Measurements from ENCODE around the gene CTR9.

The CTR9 gene

GRCh38 chr11:10735481-10736475, 15.3 kb upstream of the CTR9 start:
- H3K9me3 ChIP-seq: no peaks in the 10 kb centered on the region
- DNase-seq: peak; percentile 90
- no peaks in the 10 kb centered on the region for H3K36me3 ChIP-seq
- peak overlapping the region; percentile 41 for H3K4me3 ChIP-seq (ENCODE audit: low read depth, low read length)
- TF ChIP-seq CTCF (IDR thresholded peaks at IDR 0.05; ENCODE audit: low read depth, low read length): peak; percentile 79
- H3K27me3 ChIP-seq: no peaks in the 10 kb centered on the region
- no peaks in the 10 kb centered on the region for H3K4me1 ChIP-seq

- no peak for TF ChIP-seq CTCF (IDR thresholded peaks at IDR 0.05; ENCODE audit: low read depth, low read length)
- H3K36me3 ChIP-seq: no peaks in the 10 kb centered on the region
- 0 out of 2 replicates have a peak, but pooled peaks cover 5% of the 10 kb centered on the region for H3K4me1 ChIP-seq
- H3K4me3 ChIP-seq (ENCODE audit: low read depth, low read length): no peak overlapping the region
- H3K9me3 ChIP-seq: no peaks in the 10 kb centered on the region
- peak; percentile 22 for DNase-seq
- H3K27me3 ChIP-seq: no peaks in the 10 kb centered on the region
Observed at GRCh38 chr11:10742460-10743208, 8.4 kb upstream of the CTR9 start.

- 0 out of 2 replicates have a peak, but pooled peaks cover 5% of the 10 kb centered on the region for H3K4me1 ChIP-seq
- H3K36me3 ChIP-seq: no peaks in the 10 kb centered on the region
- TF ChIP-seq CTCF (IDR thresholded peaks at IDR 0.05; ENCODE audit: low read depth, low read length): no peak
- no peak overlapping the region for H3K4me3 ChIP-seq (ENCODE audit: low read depth, low read length)
- H3K9me3 ChIP-seq: no peaks in the 10 kb centered on the region
- DNase-seq: no peak
- no peaks in the 10 kb centered on the region for H3K27me3 ChIP-seq
Observed at GRCh38 chr11:10743354-10744000, 7.6 kb upstream of the CTR9 start.

- Histone ChIP-seq H3K27me3 (no peaks in the 10 kb centered on the region), H3K4me3 (ENCODE audit: low read depth, low read length) (no peak overlapping the region), H3K9me3 (no peaks in the 10 kb centered on the region), H3K36me3 (no peaks in the 10 kb centered on the region), H3K4me1 (0 out of 2 replicates have a peak, but pooled peaks cover 5% of the 10 kb centered on the region)
- TF ChIP-seq CTCF (IDR thresholded peaks at IDR 0.05; ENCODE audit: low read depth, low read length): no peak
- DNase-seq: no peak
Observed at GRCh38 chr11:10744206-10744605, 6.8 kb upstream of the CTR9 start.

- Histone ChIP-seq H3K4me1 (0 out of 2 replicates have a peak, but pooled peaks cover 5% of the 10 kb centered on the region), H3K4me3 (ENCODE audit: low read depth, low read length) (no peak overlapping the region), H3K36me3 (no peaks in the 10 kb centered on the region), H3K27me3 (no peaks in the 10 kb centered on the region), H3K9me3 (no peaks in the 10 kb centered on the region)
- no peak for TF ChIP-seq CTCF (IDR thresholded peaks at IDR 0.05; ENCODE audit: low read depth, low read length)
- DNase-seq: no peak
Observed at GRCh38 chr11:10746871-10747270, 4.2 kb upstream of the CTR9 start.

All from BE2C (cell line).